ENCODE results near the gene KLHL25.

GRCh38 chr15:85779249-85779648 lies 15.5 kb downstream of the KLHL25 start:
- no peak for TF ChIP-seq EZH2 (IDR thresholded peaks at IDR 0.05; ENCODE audit: borderline replicate concordance, insufficient read depth, low read length, poor library complexity, severe bottlenecking)
- TF ChIP-seq CTCF (IDR thresholded peaks at IDR 0.05; ENCODE audit: poor library complexity, severe bottlenecking): no peak
- TF ChIP-seq RAD21 (conservative IDR thresholded peaks at IDR 0.05): no peak

Measured in neural cell (in vitro differentiated cells).